GM12878 (cell line): ENCODE results near the gene PKP4.

Source experiments
- NBN ChIP-seq: fragments of 450-650 bp; IDR thresholded peaks from 2 replicates; pipeline ENCODE4 v1.6.1; 2016
- SIN3A ChIP-seq: IDR thresholded peaks from 2 replicates; pipeline ENCODE4 v1.6.1; 2012; ENCODE audit warnings: low read depth, low read length, improper control_type of control experiment

DNA sequence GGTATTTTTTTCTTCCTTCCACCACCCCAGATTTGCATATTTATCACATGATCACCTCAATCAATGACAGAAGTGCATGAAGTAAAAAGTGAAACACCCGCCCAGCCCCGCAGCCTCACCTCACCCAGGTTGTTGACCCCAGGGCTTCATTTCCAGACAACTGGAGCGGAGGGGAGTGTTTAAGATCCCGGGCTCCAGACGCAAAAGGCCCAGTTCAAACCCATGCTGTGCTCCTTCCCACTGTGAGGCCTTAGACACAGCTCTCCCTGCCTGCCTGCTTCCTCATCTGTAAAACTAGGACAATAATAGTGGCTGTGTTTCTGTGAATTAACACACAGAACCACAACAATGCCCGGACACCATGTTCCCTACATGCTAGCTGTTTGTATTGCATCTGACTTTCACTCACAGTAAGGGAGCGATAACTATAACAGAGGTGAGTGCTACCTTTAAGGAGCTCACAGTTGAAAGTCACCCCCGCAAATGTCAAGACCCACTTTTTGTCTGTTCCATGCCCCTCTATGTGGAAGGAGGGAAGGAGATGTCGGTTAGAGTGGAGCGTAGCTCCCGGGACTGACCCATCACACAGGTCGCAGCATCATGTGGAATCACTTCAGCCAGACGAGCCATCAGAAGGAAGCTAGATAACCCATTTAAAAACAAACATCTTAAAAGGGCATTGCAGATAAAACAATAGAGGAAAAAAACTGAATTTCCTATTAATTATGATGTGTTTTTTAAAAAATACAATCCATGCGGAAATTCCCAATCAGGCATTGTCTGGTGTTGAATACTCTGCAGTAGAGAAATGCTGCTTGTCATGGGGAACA lies 260.8 kb downstream of the PKP4 start:
- TF ChIP-seq SIN3A (no peak), NBN (no peak)
